H1 (cell line): Measurements from ENCODE around the gene KRTAP20-1. TPM values are rescaled to one million over a fixed set of nuclear protein-coding genes. Genes with fewer than 3 reads are reported as not detected.

Experiments
- CTCF ChIA-PET: fragments of 300-600 bp; sonication (Branson Sonifier 250); formaldehyde crosslinking; loops from one replicate; lab custom pipeline; 2021; ENCODE audit not compliant: partially characterized antibody; lab: Charles Lee
- POLR2A ChIA-PET: fragments of 300-600 bp; sonication (Branson Sonifier 250); formaldehyde crosslinking; loops from one replicate; lab custom pipeline; 2021; ENCODE audit warnings: inconsistent platforms; ENCODE audit not compliant: partially characterized antibody; lab: Charles Lee
- DNase-seq, 2 experiments: peaks; one replicate each; pipeline versions ENCODE4 v3.0.0 to v3.0.0-alpha.2; 2010 to 2022; ENCODE audit warnings: low spot score in 2 of 2, low read depth in 1 of 2, mixed read lengths in 1 of 2
- FAIRE-seq: peaks from 2 replicates; lab custom pipeline; 2011; peaks lifted over from hg19 to GRCh38; lab: Jason Lieb, UNC
- H2AFZ ChIP-seq: 2 replicates; pipeline ENCODE4 v1.8.1; 2012; ENCODE audit warnings: low read length, inconsistent platforms
- H2AK5ac ChIP-seq: 2 replicates; pipeline ENCODE4 v1.6.1; 2013; ENCODE audit warnings: low read depth, low read length
- H2BK120ac ChIP-seq: replicated peaks from 2 replicates; pipeline ENCODE3; 2013; ENCODE audit warnings: low read depth, low read length, inconsistent platforms
- H2BK12ac ChIP-seq: 2 replicates; pipeline ENCODE4 v1.6.1; 2013; ENCODE audit warnings: low read depth, low read length
- H2BK15ac ChIP-seq: 2 replicates; pipeline ENCODE4 v1.6.1; 2013; ENCODE audit warnings: low read length
- H2BK20ac ChIP-seq: 2 replicates; pipeline ENCODE4 v1.6.1; 2013; ENCODE audit warnings: low read length
- H2BK5ac ChIP-seq: 2 replicates; pipeline ENCODE4 v1.6.1; 2013; ENCODE audit warnings: low read depth, low read length
- H3K14ac ChIP-seq: 2 replicates; pipeline ENCODE4 v1.6.1; 2013; ENCODE audit warnings: inconsistent platforms; ENCODE audit not compliant: insufficient read length
- H3K18ac ChIP-seq: 2 replicates; pipeline ENCODE4 v1.6.1; 2013; ENCODE audit warnings: low read length; ENCODE audit errors: extremely low read depth
- H3K23ac ChIP-seq: 2 replicates; pipeline ENCODE4 v1.6.1; 2013; ENCODE audit warnings: inconsistent platforms; ENCODE audit not compliant: insufficient read length
- H3K23me2 ChIP-seq: 2 replicates; pipeline ENCODE4 v1.6.1; 2013; ENCODE audit warnings: low read depth, low read length
- H3K27ac ChIP-seq: 2 replicates; pipeline ENCODE4 v1.6.1; 2011; ENCODE audit warnings: low read depth, low read length, inconsistent platforms
- H3K27me3 ChIP-seq, 4 experiments: replicated peaks in 1 of 4; 1 replicate in 1 of 4; 2 replicates in 3 of 4; pipeline versions ENCODE4 v1.6.1 to v1.8.1; 2011 to 2013; ENCODE audit warnings: low read length in 3 of 4, mild to moderate bottlenecking in 3 of 4, inconsistent platforms in 2 of 4, mixed read lengths in 2 of 4, moderate library complexity in 1 of 4; ENCODE audit not compliant: control insufficient read depth in 3 of 4, insufficient read depth in 3 of 4; ENCODE audit errors: extremely low read depth in 1 of 4
- H3K36me3 ChIP-seq, 4 experiments: 2 replicates each; pipeline versions ENCODE4 v1.6.1 to v1.8.1; 2011 to 2013; ENCODE audit warnings: mild to moderate bottlenecking in 4 of 4, low read length in 3 of 4, moderate library complexity in 2 of 4, control low read depth in 1 of 4, inconsistent platforms in 1 of 4; ENCODE audit not compliant: insufficient read depth in 4 of 4, control insufficient read depth in 2 of 4
- H3K4ac ChIP-seq: replicated peaks from 2 replicates; pipeline ENCODE3; 2013; ENCODE audit warnings: low read length, low read depth, mixed read lengths, inconsistent platforms; ENCODE audit not compliant: insufficient read length
- H3K4me1 ChIP-seq, 4 experiments: replicated peaks in 1 of 4; 1 replicate in 1 of 4; 2 replicates in 3 of 4; pipeline versions ENCODE4 v1.6.1 to v1.8.1; 2011 to 2013; ENCODE audit warnings: low read length in 3 of 4, inconsistent platforms in 2 of 4, mixed read lengths in 1 of 4; ENCODE audit not compliant: insufficient read depth in 4 of 4, control insufficient read depth in 3 of 4
- H3K4me2 ChIP-seq, 2 experiments: 2 replicates each; pipeline versions ENCODE4 v1.6.1 to v1.8.1; 2011 to 2013; ENCODE audit warnings: low read depth in 2 of 2, low read length in 2 of 2, control low read depth in 1 of 2, inconsistent platforms in 1 of 2, mild to moderate bottlenecking in 1 of 2; ENCODE audit not compliant: insufficient read depth in 1 of 2
- H3K4me3 ChIP-seq, 4 experiments: fragments of 200-600, 300-600 bp in 1 of 4; sonication (generic), shearing (Covaris generic), sonication (Bioruptor Twin) in 1 of 4; 2 replicates each; pipeline versions ENCODE4 v1.5.1 to v1.8.1; 2011 to 2016; ENCODE audit warnings: low read length in 4 of 4, low read depth in 3 of 4, control low read depth in 2 of 4, inconsistent platforms in 2 of 4, mild to moderate bottlenecking in 2 of 4, mixed read lengths in 1 of 4, moderate library complexity in 1 of 4; ENCODE audit not compliant: insufficient read depth in 2 of 4; ENCODE audit errors: extremely low read depth in 1 of 4
- H3K56ac ChIP-seq: replicated peaks from 2 replicates; pipeline ENCODE3; 2013; ENCODE audit warnings: low read depth, mild to moderate bottlenecking, mixed read lengths, low read length, inconsistent platforms; ENCODE audit not compliant: insufficient read length
- H3K79me1 ChIP-seq: 2 replicates; pipeline ENCODE4 v1.6.1; 2013; ENCODE audit warnings: low read depth, low read length, control low read depth
- H3K79me2 ChIP-seq, 2 experiments: 2 replicates each; pipeline versions ENCODE4 v1.6.1 to v1.8.1; 2012 to 2013; ENCODE audit warnings: low read length in 2 of 2, mild to moderate bottlenecking in 2 of 2, inconsistent platforms in 1 of 2; ENCODE audit not compliant: insufficient read depth in 2 of 2, control insufficient read depth in 1 of 2
- H3K9ac ChIP-seq, 4 experiments: replicated peaks in 1 of 4; 1 replicate in 1 of 4; 2 replicates in 3 of 4; pipeline versions ENCODE4 v1.6.1 to v1.8.1; 2011 to 2013; ENCODE audit warnings: low read depth in 3 of 4, low read length in 3 of 4, control low read depth in 2 of 4, mild to moderate bottlenecking in 2 of 4, moderate library complexity in 2 of 4, inconsistent platforms in 1 of 4; ENCODE audit errors: extremely low read depth in 1 of 4
- H3K9me3 ChIP-seq, 2 experiments: 2 replicates each; pipeline versions ENCODE4 v1.6.1 to v1.8.1; 2012 to 2013; ENCODE audit warnings: mild to moderate bottlenecking in 2 of 2, moderate library complexity in 2 of 2, control low read depth in 1 of 2, inconsistent platforms in 1 of 2, low read depth in 1 of 2, low read length in 1 of 2, mixed read lengths in 1 of 2; ENCODE audit not compliant: insufficient read depth in 2 of 2
- H4K20me1 ChIP-seq, 2 experiments: replicated peaks in 1 of 2; 2 replicates each; pipeline versions ENCODE3 to v1.8.1; 2011 to 2013; ENCODE audit warnings: inconsistent platforms in 2 of 2, low read length in 2 of 2, mild to moderate bottlenecking in 1 of 2; ENCODE audit not compliant: insufficient read depth in 2 of 2, control insufficient read depth in 1 of 2
- H4K5ac ChIP-seq: 2 replicates; pipeline ENCODE4 v1.6.1; 2013; ENCODE audit warnings: low read length, low read depth, mixed read lengths, inconsistent platforms; ENCODE audit not compliant: insufficient read length
- H4K8ac ChIP-seq: 2 replicates; pipeline ENCODE4 v1.8.0; 2013; ENCODE audit warnings: mild to moderate bottlenecking, moderate library complexity, low read length, inconsistent platforms; ENCODE audit not compliant: insufficient read depth; ENCODE audit errors: extremely low read depth
- H4K91ac ChIP-seq: replicated peaks from 2 replicates; pipeline ENCODE3; 2013; ENCODE audit warnings: low read length, mixed read lengths, inconsistent platforms; ENCODE audit not compliant: insufficient read length
- HDAC2 ChIP-seq, 2 experiments: fragments of 300-600 bp in 1 of 2; sonication (generic) in 1 of 2; IDR thresholded peaks; 2 replicates each; pipeline ENCODE4 v1.6.1; 2011 to 2012; ENCODE audit warnings: low read depth in 2 of 2, low read length in 2 of 2, mild to moderate bottlenecking in 2 of 2, moderate library complexity in 2 of 2, borderline replicate concordance in 1 of 2, inconsistent platforms in 1 of 2
- polyA plus RNA-seq, 7 experiments: library from polyadenylated mRNA; depleted of rRNA in 3 of 7; stranded (reverse) in 5 of 7; unstranded in 2 of 7; fragments of >200 nt in 5 of 7; fragments of 200-250 nt in 2 of 7; gene quantifications; 1 replicate in 5 of 7; 2 replicates in 1 of 7; 4 replicates in 1 of 7; pipeline versions ENCODE4 v1.2.1 to v1.2.3, GENCODE V29; 2011 to 2013; ENCODE audit warnings: missing spikeins in 2 of 7, mixed read lengths in 2 of 7
- total RNA-seq: library from RNA; stranded (reverse); fragmentation: NEBNext Ultra II Directional; extraction: Animal tissue kit (Norgen Biotek cat#: 25700); gene quantifications from 2 replicates; pipeline ENCODE4 v1.2.1, GENCODE V29; 2021

Gene KRTAP20-1
- total and polyA plus RNA-seq, 2 of the 8 experiments (the other 6 are each of a cell fraction or from before 2014, with no cell fraction given) = not detected

DNA sequence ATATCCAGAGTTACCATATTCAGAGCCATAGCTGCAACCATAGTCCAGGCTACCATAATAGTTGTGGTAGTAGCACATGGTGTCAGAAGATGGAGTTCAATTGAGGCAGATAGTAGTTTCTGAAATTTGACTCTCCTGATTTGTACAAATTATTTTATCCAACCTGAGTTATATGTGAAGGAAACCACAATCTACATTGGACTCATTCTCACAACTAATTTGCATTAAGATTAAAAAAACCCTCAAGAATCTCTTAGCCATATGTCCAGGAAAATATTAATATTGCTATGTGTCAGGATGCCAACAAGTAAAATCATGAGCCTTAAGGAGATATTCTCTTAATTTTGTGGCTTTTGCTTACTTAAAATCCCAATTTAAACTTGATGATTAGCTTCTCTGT lies 25.9 kb upstream of the KRTAP20-1 start, which contains the start of gene KRTAP22-2:
Gene KRTAP22-2, minus strand, starts transcription at position 101 of the 400 bp plus-strand sequence.
- no peak within 1 kb of the TSS for H3K4me3 ChIP-seq
- no peak within 1 kb of the TSS for H2BK120ac ChIP-seq
- ChIA-PET CTCF (no interaction called here), POLR2A (no interaction called here)
- no peak within 1 kb of the TSS for H2BK12ac ChIP-seq
- no peak within 1 kb of the TSS for H3K18ac ChIP-seq
- no peaks in the 10 kb centered on the region for H3K36me3 ChIP-seq
- no peak within 1 kb of the TSS for H3K56ac ChIP-seq
- H2BK15ac ChIP-seq = no peak within 1 kb of the TSS
- H3K27me3 ChIP-seq = no peaks in the 10 kb centered on the region
- no peak within 1 kb of the TSS for H3K14ac ChIP-seq
- no peak within 1 kb of the TSS for H2AK5ac ChIP-seq
- no peak within 1 kb of the TSS for H3K23ac ChIP-seq
- H2AFZ ChIP-seq = no peak within 1 kb of the TSS
- H3K23me2 ChIP-seq = no peaks in the 10 kb centered on the region
- H3K79me1 ChIP-seq = no peaks in the 10 kb centered on the region
- FAIRE-seq = no peak
- no peaks in the 10 kb centered on the region for H4K20me1 ChIP-seq
- H2BK20ac ChIP-seq = no peak within 1 kb of the TSS
- no peak within 1 kb of the TSS for H3K9ac ChIP-seq
- no peak within 1 kb of the TSS for H3K27ac ChIP-seq
- no peaks in the 10 kb centered on the region for H3K9me3 ChIP-seq
- H3K79me2 ChIP-seq = no peaks in the 10 kb centered on the region
- no peak within 1 kb of the TSS for H4K5ac ChIP-seq
- no peak within 1 kb of the TSS for H2BK5ac ChIP-seq
- H3K4me1 ChIP-seq = no peaks in the 10 kb centered on the region
- no peak within 1 kb of the TSS for H3K4me2 ChIP-seq
- H4K8ac ChIP-seq = no peak within 1 kb of the TSS
- H3K4ac ChIP-seq = no peak within 1 kb of the TSS
- no peak within 1 kb of the TSS for H4K91ac ChIP-seq
- DNase-seq = no peak
- TF ChIP-seq HDAC2 (IDR thresholded peaks at IDR 0.05; ENCODE audit: borderline replicate concordance in 1 of 2, low read depth in 2 of 2, low read length in 2 of 2) = no peak
